Spleen (tissue), 7 donors: ENCODE measurements around the gene PIK3R3.

Experiments used
- POLR2AphosphoS5 ChIP-seq, 3 donors: sonication (generic); formaldehyde crosslinking; IDR thresholded peaks; one replicate each; pipeline ENCODE4 v1.5.1; 2017; ENCODE audit warnings: antibody characterized with exemption in 3 of 3
- TF ChIP-seq, protein P1 (sequence below), 11 experiments: fragments of 200-600 bp in 7 of 11; fragments of 450-650 bp in 4 of 11; sonication (generic) in 4 of 11; IDR thresholded peaks in 8 of 11; conservative IDR thresholded peaks in 3 of 11; 1 replicate in 7 of 11; 2 replicates in 4 of 11; pipeline versions ENCODE4 v1.4.0 to v1.8.0; 2016 to 2021; ENCODE audit warnings: antibody characterized with exemption in 11 of 11, inconsistent platforms in 4 of 11, mild to moderate bottlenecking in 1 of 11
- donor health status: DM: no; HTN: no; CAD: no; lungs with moderate emphysema.
- donor health status: DM: no; HTN: no; CAD: no.
- donor health status: DM: no; HTN: no; CAD: no.

DNA sequence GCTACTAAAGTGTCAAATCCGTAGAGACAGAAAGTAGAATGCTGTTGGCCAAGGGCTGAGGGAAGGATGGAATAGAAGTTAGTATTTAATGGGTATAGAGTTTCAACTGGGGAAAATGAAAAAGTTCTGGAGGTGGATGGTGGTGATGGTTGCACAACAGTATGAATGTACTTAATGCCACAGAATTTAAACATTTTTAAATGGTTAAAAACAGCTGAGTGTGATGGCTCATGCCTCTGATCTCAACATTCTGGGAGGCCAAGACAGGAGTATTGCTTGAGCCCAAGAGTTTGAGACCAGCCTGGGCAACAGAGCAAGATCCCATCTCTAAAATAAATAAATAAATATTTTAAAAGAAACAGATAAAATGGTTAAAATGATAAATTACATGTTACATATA is 44.5 kb downstream of the PIK3R3 start:
- TF ChIP-seq, protein P1, sequence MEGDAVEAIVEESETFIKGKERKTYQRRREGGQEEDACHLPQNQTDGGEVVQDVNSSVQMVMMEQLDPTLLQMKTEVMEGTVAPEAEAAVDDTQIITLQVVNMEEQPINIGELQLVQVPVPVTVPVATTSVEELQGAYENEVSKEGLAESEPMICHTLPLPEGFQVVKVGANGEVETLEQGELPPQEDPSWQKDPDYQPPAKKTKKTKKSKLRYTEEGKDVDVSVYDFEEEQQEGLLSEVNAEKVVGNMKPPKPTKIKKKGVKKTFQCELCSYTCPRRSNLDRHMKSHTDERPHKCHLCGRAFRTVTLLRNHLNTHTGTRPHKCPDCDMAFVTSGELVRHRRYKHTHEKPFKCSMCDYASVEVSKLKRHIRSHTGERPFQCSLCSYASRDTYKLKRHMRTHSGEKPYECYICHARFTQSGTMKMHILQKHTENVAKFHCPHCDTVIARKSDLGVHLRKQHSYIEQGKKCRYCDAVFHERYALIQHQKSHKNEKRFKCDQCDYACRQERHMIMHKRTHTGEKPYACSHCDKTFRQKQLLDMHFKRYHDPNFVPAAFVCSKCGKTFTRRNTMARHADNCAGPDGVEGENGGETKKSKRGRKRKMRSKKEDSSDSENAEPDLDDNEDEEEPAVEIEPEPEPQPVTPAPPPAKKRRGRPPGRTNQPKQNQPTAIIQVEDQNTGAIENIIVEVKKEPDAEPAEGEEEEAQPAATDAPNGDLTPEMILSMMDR (IDR thresholded peaks at IDR 0.05 in 8 of 11, conservative IDR thresholded peaks at IDR 0.05 in 3 of 11), result no peak
- no peak for TF ChIP-seq POLR2AphosphoS5 (IDR thresholded peaks at IDR 0.05)
